NCI-H748 (cell line): ENCODE results near the gene PCID2.

Experiments used
- DNase-seq: peaks from one replicate; lab custom pipeline; 2025; ENCODE audit not compliant: unreplicated experiment; lab: John Stamatoyannopoulos, UW

Gene PCID2

GRCh38 chr13:113150550-113151365, 57.7 kb downstream of the PCID2 start:
- DNase-seq, result no peak

- no peak for DNase-seq
Observed at GRCh38 chr13:113149711-113150549, 58.5 kb downstream of the PCID2 start.

- DNase-seq, result no peak
Observed at GRCh38 chr13:113148940-113149503, 59.4 kb downstream of the PCID2 start.

- no peak for DNase-seq
Observed at GRCh38 chr13:113148407-113148806, 60.1 kb downstream of the PCID2 start.

- DNase-seq, result no peak
Observed at GRCh38 chr13:113147206-113147605, 61.3 kb downstream of the PCID2 start.

GRCh38 chr13:113146750-113147149, 61.7 kb downstream of the PCID2 start:
- no peak for DNase-seq

- DNase-seq, result no peak
Observed at GRCh38 chr13:113145911-113146598, 62.4 kb downstream of the PCID2 start.

- DNase-seq, result no peak
Observed at GRCh38 chr13:113145496-113145895, 63.0 kb downstream of the PCID2 start.

GRCh38 chr13:113144255-113144629, 64.2 kb downstream of the PCID2 start:
- DNase-seq, result no peak

- no peak for DNase-seq
Observed at GRCh38 chr13:113143466-113144254, 64.8 kb downstream of the PCID2 start.

- no peak for DNase-seq
Observed at GRCh38 chr13:113142876-113143275, 65.6 kb downstream of the PCID2 start.

GRCh38 chr13:113141601-113141970, 66.9 kb downstream of the PCID2 start:
- DNase-seq, result no peak

- no peak for DNase-seq
Observed at GRCh38 chr13:113140677-113141600, 67.5 kb downstream of the PCID2 start.

- no peak for DNase-seq
Observed at GRCh38 chr13:113139577-113139976, 68.9 kb downstream of the PCID2 start.

GRCh38 chr13:113138792-113139551, 69.5 kb downstream of the PCID2 start:
- no peak for DNase-seq

- DNase-seq, result no peak
Observed at GRCh38 chr13:113137691-113138298, 70.7 kb downstream of the PCID2 start.

GRCh38 chr13:113135281-113135760, 73.1 kb downstream of the PCID2 start:
- DNase-seq, result no peak
